H9 (cell line): ENCODE data around the gene LILRB1. TPM values are rescaled to one million over a fixed set of nuclear protein-coding genes. Genes with fewer than 3 reads are reported as not detected.

ENCODE experiments used
- DNase-seq: peaks from one replicate; pipeline ENCODE4 v3.0.0-alpha.2; 2017
- H2AFZ ChIP-seq: one replicate; pipeline ENCODE4 v1.6.1; 2013; ENCODE audit warnings: mild to moderate bottlenecking, low read length, control low read depth, moderate library complexity
- H2AK5ac ChIP-seq: 2 replicates; pipeline ENCODE4 v1.6.1; 2013; ENCODE audit warnings: low read length, control low read depth, mixed read lengths; ENCODE audit not compliant: insufficient read length
- H2BK120ac ChIP-seq: one replicate; pipeline ENCODE4 v1.6.1; 2013; ENCODE audit warnings: low read depth, mild to moderate bottlenecking, low read length, control low read depth, inconsistent platforms; ENCODE audit not compliant: poor library complexity, severe bottlenecking
- H2BK12ac ChIP-seq: 2 replicates; pipeline ENCODE4 v1.6.1; 2013; ENCODE audit warnings: low read length, control low read depth, mixed read lengths, low read depth; ENCODE audit not compliant: insufficient read length
- H2BK15ac ChIP-seq: 2 replicates; pipeline ENCODE4 v1.6.1; 2013; ENCODE audit warnings: low read depth, low read length, control low read depth
- H2BK20ac ChIP-seq: one replicate; pipeline ENCODE4 v1.6.1; 2013; ENCODE audit warnings: low read depth, mild to moderate bottlenecking, low read length, control low read depth, inconsistent platforms; ENCODE audit not compliant: poor library complexity, severe bottlenecking
- H2BK5ac ChIP-seq: 2 replicates; pipeline ENCODE4 v1.6.1; 2013; ENCODE audit warnings: low read length, control low read depth, mixed read lengths; ENCODE audit not compliant: insufficient read length
- H3K14ac ChIP-seq: 2 replicates; pipeline ENCODE4 v1.6.1; 2013; ENCODE audit warnings: low read length, control low read depth; ENCODE audit not compliant: insufficient read depth
- H3K18ac ChIP-seq: 2 replicates; pipeline ENCODE4 v1.6.1; 2013; ENCODE audit warnings: low read depth, mild to moderate bottlenecking, mixed read lengths, low read length, control low read depth; ENCODE audit not compliant: insufficient read length
- H3K23ac ChIP-seq: 2 replicates; pipeline ENCODE4 v1.6.1; 2013; ENCODE audit warnings: low read length, control low read depth, mixed read lengths, low read depth; ENCODE audit not compliant: insufficient read length
- H3K23me2 ChIP-seq: 2 replicates; pipeline ENCODE4 v1.6.1; 2013; ENCODE audit warnings: low read depth, mild to moderate bottlenecking, mixed read lengths, low read length, control low read depth; ENCODE audit not compliant: insufficient read length, poor library complexity, severe bottlenecking
- H3K27ac ChIP-seq: 2 replicates; pipeline ENCODE4 v1.5.1; 2013; ENCODE audit warnings: low read length, control low read depth, mixed read lengths, low read depth; ENCODE audit not compliant: insufficient read length
- H3K27me3 ChIP-seq: 2 replicates; pipeline ENCODE4 v1.6.1; 2013; ENCODE audit warnings: low read length, control low read depth, inconsistent platforms; ENCODE audit not compliant: insufficient read depth
- H3K4ac ChIP-seq: 2 replicates; pipeline ENCODE4 v1.6.1; 2013; ENCODE audit warnings: low read depth, mild to moderate bottlenecking, control low read depth, inconsistent platforms, low read length, moderate library complexity
- H3K4me1 ChIP-seq: 2 replicates; pipeline ENCODE4 v1.6.1; 2013; ENCODE audit warnings: low read length, control low read depth, inconsistent platforms; ENCODE audit not compliant: insufficient read depth
- H3K4me2 ChIP-seq: 2 replicates; pipeline ENCODE4 v1.6.1; 2013; ENCODE audit warnings: low read length, control low read depth, mixed read lengths; ENCODE audit not compliant: insufficient read length, insufficient read depth
- H3K56ac ChIP-seq: 2 replicates; pipeline ENCODE4 v1.6.1; 2013; ENCODE audit warnings: low read depth, mild to moderate bottlenecking, mixed read lengths, low read length, control low read depth; ENCODE audit not compliant: insufficient read length
- H3K79me1 ChIP-seq: 2 replicates; pipeline ENCODE4 v1.6.1; 2013; ENCODE audit warnings: low read depth, mild to moderate bottlenecking, moderate library complexity, low read length, control low read depth, inconsistent platforms; ENCODE audit not compliant: insufficient read depth, poor library complexity, severe bottlenecking
- H3K79me2 ChIP-seq: 2 replicates; pipeline ENCODE4 v1.6.1; 2013; ENCODE audit warnings: low read length, control low read depth, inconsistent platforms; ENCODE audit not compliant: insufficient read depth
- H3K9ac ChIP-seq: 2 replicates; pipeline ENCODE4 v1.6.1; 2013; ENCODE audit warnings: low read length, control low read depth, mixed read lengths; ENCODE audit not compliant: insufficient read length; ENCODE audit errors: extremely low read depth
- H3K9me3 ChIP-seq: one replicate; pipeline ENCODE4 v1.6.1; 2013; ENCODE audit warnings: low read depth, low read length, inconsistent platforms; ENCODE audit not compliant: control insufficient read depth
- H3T11ph ChIP-seq: one replicate; pipeline ENCODE4 v1.6.1; 2013; ENCODE audit warnings: mild to moderate bottlenecking, low read length, control low read depth, inconsistent platforms
- H4K20me1 ChIP-seq: one replicate; pipeline ENCODE4 v1.6.1; 2013; ENCODE audit not compliant: control insufficient read depth, insufficient read length, insufficient read depth
- H4K5ac ChIP-seq: 2 replicates; pipeline ENCODE4 v1.6.1; 2013; ENCODE audit warnings: low read depth, mild to moderate bottlenecking, mixed read lengths, low read length, control low read depth; ENCODE audit not compliant: insufficient read length
- H4K8ac ChIP-seq: replicated peaks from 2 replicates; pipeline ENCODE4 v1.6.1; 2013; ENCODE audit warnings: low read length, control low read depth, mixed read lengths, low read depth; ENCODE audit not compliant: insufficient read length
- H4K91ac ChIP-seq: 2 replicates; pipeline ENCODE4 v1.6.1; 2013; ENCODE audit warnings: low read depth, mild to moderate bottlenecking, moderate library complexity, mixed read lengths, low read length, control low read depth; ENCODE audit not compliant: insufficient read length
- H3K27ac Mint-ChIP-seq, 3 experiments: 2 replicates in 2 of 3; 3 replicates in 1 of 3; pipeline ENCODE4 v1.8.0; 2020 to 2021; ENCODE audit warnings: mixed read lengths in 3 of 3, mild to moderate bottlenecking in 1 of 3, moderate library complexity in 1 of 3
- H3K27me3 Mint-ChIP-seq: 2 replicates; pipeline ENCODE4 v1.8.0; 2021; ENCODE audit warnings: low read depth, mild to moderate bottlenecking, moderate library complexity, mixed read lengths
- H3K36me3 Mint-ChIP-seq, 3 experiments: 2 replicates in 2 of 3; 3 replicates in 1 of 3; pipeline ENCODE4 v1.8.0; 2020 to 2021; ENCODE audit warnings: low read depth in 3 of 3, mixed read lengths in 3 of 3; ENCODE audit not compliant: insufficient read depth in 1 of 3
- H3K4me1 Mint-ChIP-seq, 2 experiments: 2 replicates each; pipeline ENCODE4 v1.8.0; 2020; ENCODE audit warnings: mixed read lengths in 2 of 2
- H3K4me3 Mint-ChIP-seq, 2 experiments: 2 replicates in 1 of 2; 3 replicates in 1 of 2; pipeline ENCODE4 v1.8.0; 2020 to 2021; ENCODE audit warnings: mild to moderate bottlenecking in 2 of 2, mixed read lengths in 2 of 2, moderate library complexity in 1 of 2
- H3K9me3 Mint-ChIP-seq, 2 experiments: 2 replicates in 1 of 2; 3 replicates in 1 of 2; pipeline ENCODE4 v1.8.0; 2020; ENCODE audit warnings: mild to moderate bottlenecking in 2 of 2, mixed read lengths in 2 of 2, moderate library complexity in 1 of 2
- CTCF ChIP-seq: fragments of 200-600 bp; sonication (generic); conservative IDR thresholded peaks from 3 replicates; pipeline ENCODE4 v1.8.0; 2021; ENCODE audit warnings: antibody characterized with exemption, mild to moderate bottlenecking
- WGBS: extraction: QIAGEN DNeasy Blood & Tissue Kit; methylation state at CpG from one replicate; pipeline ENCODE4 v1.1.7; 2013; ENCODE audit warnings: missing lambda C conversion rate, low lambda C conversion rate, mixed read lengths; ENCODE audit not compliant: insufficient read length; ENCODE audit errors: extremely low coverage; 5-methylcytosine and 5-hydroxymethylcytosine counted together
- total RNA-seq: library from RNA; stranded (reverse); gene quantifications from 2 replicates; pipeline ENCODE4 v1.2.1, GENCODE V29; 2021

LILRB1 gene
- total RNA-seq, 1 experiment from 2014 or later: not detected

DNA sequence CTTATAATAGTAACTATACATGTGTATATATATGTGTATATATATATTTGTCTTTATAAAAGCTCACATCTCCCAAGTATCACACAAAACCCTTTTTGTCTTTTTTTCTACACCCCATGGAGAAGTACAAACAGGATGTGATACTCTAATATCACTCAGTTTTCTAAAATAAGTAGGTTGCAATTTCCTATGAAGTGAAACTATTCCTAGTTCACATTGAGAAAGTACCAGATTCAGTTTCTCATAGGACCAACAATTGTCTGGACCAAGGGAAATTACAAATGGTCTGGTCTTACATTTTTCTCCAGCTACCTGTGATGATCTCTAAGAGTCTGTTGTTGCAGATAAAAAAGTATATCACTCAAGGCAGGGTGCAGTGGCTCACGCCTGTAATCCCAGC is 17.9 kb upstream of the LILRB1 start:
- Mint-ChIP-seq H3K9me3 (peaks cover 94 to 95% of the 10 kb centered on the region in 2 experiments), H3K4me3 (no peak overlapping the region), H3K36me3 (peaks cover 5 to 35% (median 8%) of the 10 kb centered on the region in 3 experiments; a peak in 5 of 7 replicates), H3K27ac (no peak overlapping the region), H3K4me1 (no peaks in the 10 kb centered on the region), H3K27me3 (peaks cover 3% of the 10 kb centered on the region; the same call in 1 of the 2 replicates)
- no peak overlapping the region for H2BK20ac ChIP-seq
- no peak overlapping the region for H2BK12ac ChIP-seq
- H2AFZ ChIP-seq: no peak overlapping the region
- no peaks in the 10 kb centered on the region for H4K20me1 ChIP-seq
- no peak overlapping the region for H3K23ac ChIP-seq
- H2AK5ac ChIP-seq: no peak overlapping the region
- H3K4ac ChIP-seq: no peak overlapping the region
- no peak overlapping the region for H2BK15ac ChIP-seq
- H3T11ph ChIP-seq: no peak overlapping the region
- peaks cover 79% of the 10 kb centered on the region for H3K9me3 ChIP-seq
- no peak overlapping the region for H4K91ac ChIP-seq
- H2BK120ac ChIP-seq: no peak overlapping the region
- WGBS: no CpG with 5 or more reads among the region's 1 CpG
- H3K4me1 ChIP-seq: no peaks in the 10 kb centered on the region
- no peak overlapping the region for H3K4me2 ChIP-seq
- H3K79me2 ChIP-seq: no peaks in the 10 kb centered on the region
- H3K27ac ChIP-seq: no peak overlapping the region
- H3K79me1 ChIP-seq: no peaks in the 10 kb centered on the region
- no peak overlapping the region for H3K9ac ChIP-seq
- no peaks in the 10 kb centered on the region for H3K23me2 ChIP-seq
- no peak for DNase-seq
- no peak overlapping the region for H3K56ac ChIP-seq
- no peak overlapping the region for H3K14ac ChIP-seq
- no peak overlapping the region for H3K18ac ChIP-seq
- no peak overlapping the region for H4K8ac ChIP-seq
- no peak overlapping the region for H4K5ac ChIP-seq
- TF ChIP-seq CTCF: no peak
- H3K27me3 ChIP-seq: no peaks in the 10 kb centered on the region
- no peak overlapping the region for H2BK5ac ChIP-seq
